NCI-H524 treated with DMSO at 0.1 percent for 48 hours (cell line): ENCODE measurements around the gene PML.
"Not testable (repeated sequence)": the region's sequence is repeated elsewhere in the genome, so short reads cannot be mapped to it uniquely, and the experiment has no call there.

ENCODE experiments used
- DNase-seq: peaks from one replicate; lab custom pipeline; 2025; lab: John Stamatoyannopoulos, UW

Gene PML

GRCh38 chr15:74038707-74039655, 44.5 kb downstream of the PML start:
- peak; percentile 31 for DNase-seq

- DNase-seq, result no peak
Measured at GRCh38 chr15:74039656-74040010, 45.1 kb downstream of the PML start.

GRCh38 chr15:74040109-74040850, 45.8 kb downstream of the PML start:
- no peak for DNase-seq

DNA sequence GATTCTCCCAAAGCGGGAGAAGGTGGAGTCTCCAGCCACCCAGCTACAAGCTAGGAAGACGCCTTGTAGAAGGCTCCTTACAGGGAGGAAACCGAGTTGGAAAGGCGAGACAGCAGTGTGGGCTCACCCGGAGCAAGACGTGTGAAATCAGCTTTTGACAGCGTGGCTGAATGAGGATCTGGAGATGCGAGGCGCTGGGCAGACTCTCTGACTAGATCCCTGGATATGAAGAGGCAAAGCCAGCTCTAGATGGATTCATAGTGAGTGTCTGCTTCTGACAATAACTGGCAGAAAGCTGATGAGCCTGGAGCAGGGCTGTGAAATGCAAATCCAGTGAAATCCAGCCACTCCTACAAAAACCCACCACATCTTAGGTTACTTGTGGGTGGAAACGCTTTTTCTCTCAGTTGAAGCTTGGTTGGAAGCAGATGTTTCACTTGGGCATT, 46.8 kb downstream of the PML start:
- DNase-seq, result no peak

GRCh38 chr15:74041777-74042435, 47.4 kb downstream of the PML start:
- DNase-seq, result no peak

DNA sequence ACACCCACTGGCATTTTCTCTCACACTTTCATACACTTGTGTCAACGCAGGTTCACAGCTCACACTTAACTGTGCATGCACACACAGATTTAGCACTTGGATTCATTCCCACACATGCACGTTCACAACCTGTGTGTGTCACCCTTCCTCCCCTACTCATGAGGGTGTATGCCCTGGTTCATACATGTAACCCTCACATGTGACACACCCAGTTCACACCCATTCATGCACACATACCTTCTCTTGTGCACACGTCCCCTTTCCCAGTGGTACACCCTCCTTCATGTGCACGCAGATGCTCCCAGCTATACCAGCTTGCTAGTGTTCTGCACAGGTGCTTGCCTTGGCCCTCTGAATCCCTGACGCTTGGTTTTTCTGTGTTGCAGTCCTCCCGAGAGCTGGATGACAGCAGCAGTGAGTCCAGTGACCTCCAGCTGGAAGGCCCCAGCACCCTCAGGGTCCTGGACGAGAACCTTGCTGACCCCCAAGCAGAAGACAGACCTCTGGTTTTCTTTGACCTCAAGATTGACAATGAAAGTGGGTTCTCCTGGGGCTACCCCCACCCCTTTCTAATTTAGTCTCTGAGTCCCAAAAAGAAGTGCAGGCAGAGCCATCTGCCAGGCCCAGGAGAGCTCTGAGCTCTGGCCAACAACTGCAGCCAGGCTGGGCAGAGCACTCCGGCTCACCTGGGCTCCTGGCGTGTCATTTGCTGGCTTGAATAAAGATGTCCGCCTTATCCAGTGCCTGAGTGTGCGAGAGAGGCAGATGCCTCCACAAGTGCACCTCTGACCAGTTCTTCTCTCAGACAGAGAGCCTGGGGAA, 48.3 kb downstream of the PML start:
- DNase-seq, result no peak

DNA sequence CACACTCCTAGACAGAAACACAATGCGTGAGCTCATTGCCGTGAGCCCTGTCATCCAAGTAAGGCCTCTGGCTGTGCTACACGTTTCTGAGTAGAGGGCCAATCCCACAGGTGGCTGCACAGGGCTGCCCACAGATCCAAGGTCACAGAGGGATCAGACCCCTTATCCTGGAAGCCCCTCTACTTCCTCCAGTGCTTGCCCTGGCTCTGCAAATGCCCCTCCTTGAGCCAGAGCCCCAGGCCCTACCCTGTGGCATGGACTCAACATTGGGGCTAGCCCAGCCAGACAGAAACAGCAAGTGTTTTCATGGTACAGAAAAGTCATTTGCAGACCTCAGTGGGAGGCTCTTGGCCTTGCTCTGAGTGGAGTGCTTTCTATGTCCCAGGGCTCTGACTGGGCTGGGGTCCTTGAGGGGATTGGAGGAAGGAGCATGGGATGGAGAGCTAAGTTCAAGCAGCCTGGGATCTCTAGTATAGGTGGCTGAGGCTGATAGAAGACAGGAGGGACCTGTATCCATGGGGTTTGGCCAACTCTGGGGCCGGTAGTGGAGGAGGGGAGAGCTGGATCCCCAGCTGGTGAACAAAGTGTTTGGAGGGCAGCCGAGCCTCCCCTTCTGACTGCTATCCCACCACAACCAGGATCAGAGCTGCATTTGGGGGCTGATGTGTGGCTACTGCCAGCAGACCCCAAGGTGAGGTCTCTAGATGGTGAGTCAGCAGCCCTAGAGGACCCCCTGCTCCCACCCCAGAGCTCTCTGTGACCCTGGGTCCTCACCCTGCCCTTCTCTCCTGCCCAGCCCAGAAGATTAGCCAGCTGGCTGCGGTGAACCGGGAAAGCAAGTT, 49.1 kb downstream of the PML start:
- DNase-seq, result no peak

DNA sequence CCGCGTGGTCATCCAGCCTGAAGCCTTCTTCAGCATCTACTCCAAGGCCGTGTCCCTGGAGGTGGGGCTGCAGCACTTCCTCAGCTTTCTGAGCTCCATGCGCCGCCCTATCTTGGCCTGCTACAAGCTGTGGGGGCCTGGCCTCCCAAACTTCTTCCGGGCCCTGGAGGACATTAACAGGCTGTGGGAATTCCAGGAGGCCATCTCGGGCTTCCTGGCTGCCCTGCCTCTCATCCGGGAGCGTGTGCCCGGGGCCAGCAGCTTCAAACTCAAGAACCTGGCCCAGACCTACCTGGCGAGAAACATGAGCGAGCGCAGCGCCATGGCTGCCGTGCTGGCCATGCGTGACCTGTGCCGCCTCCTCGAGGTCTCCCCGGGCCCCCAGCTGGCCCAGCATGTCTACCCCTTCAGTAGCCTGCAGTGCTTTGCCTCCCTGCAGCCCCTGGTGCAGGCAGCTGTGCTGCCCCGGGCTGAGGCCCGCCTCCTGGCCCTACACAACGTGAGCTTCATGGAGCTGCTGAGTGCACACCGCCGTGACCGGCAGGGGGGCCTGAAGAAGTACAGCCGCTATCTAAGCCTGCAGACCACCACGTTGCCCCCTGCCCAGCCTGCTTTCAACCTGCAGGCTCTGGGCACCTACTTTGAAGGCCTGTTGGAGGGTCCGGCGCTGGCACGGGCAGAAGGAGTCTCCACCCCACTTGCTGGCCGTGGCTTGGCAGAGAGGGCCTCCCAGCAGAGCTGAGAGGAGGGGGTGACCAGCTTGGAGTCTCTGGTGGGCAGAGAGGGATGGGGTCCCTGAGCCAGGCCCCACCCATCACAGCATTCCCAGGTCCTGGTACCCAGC, 50.0 kb downstream of the PML start:
- DNase-seq, result no peak

DNA sequence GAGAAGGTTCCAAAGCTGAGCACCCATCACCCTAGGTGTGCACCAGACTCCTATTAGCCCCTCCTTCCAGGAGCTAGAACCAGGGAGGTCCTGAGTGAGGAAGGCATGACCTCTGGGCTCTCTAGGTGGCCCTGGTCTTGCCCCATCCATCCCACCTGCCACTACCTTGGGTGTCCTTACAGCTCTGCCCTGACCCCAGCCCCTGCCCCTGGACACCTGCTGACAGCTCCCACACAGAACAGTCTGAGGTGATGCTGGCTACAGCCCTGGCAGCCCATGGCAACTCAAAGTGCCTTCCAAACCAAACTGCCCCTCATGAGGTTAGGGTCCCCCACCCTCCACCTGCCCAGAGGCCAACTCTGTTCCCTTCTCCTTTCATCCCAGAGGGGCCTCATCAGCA, 50.7 kb downstream of the PML start:
- DNase-seq, result no peak

GRCh38 chr15:74045636-74046274, 51.2 kb downstream of the PML start:
- DNase-seq, result no peak

GRCh38 chr15:74046275-74046674, 51.8 kb downstream of the PML start:
- no peak for DNase-seq

GRCh38 chr15:74050127-74050526, 55.6 kb downstream of the PML start:
- DNase-seq, result peak; percentile 85

DNA sequence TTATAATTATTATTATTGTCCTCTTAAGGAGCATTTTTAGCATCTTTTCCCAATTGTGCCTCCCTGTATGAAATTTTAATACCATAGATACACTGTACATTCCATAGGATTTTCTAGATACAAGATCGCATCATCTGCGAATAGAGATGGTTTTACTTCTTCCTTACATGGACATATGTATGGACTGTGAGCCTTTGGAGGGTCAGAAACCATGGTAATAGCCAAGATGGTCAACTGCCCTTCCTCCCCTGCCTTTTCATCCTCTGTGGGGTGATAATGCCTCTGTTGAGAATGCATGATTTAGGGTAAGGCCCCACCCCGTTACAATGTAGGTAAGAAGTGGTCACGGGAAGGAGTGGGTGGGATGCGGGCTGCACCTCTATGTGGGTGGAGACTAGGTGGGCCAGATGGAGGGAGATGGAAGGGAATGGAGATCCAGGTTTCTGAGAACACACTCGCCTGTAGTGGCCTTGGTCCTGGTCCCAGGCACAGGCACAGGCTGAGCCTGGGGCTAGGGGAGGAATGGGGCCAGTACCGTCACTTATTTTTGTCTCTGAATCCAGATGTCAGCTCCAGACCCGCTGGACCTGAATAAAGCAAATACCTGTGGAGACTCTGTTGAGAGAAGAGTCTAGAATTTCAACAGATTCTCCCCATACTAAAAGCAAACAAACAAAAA, 56.2 kb downstream of the PML start:
- DNase-seq, result no peak

- DNase-seq, result not testable (repeated sequence)
Measured at GRCh38 chr15:74052271-74053260, 58.0 kb downstream of the PML start.

DNA sequence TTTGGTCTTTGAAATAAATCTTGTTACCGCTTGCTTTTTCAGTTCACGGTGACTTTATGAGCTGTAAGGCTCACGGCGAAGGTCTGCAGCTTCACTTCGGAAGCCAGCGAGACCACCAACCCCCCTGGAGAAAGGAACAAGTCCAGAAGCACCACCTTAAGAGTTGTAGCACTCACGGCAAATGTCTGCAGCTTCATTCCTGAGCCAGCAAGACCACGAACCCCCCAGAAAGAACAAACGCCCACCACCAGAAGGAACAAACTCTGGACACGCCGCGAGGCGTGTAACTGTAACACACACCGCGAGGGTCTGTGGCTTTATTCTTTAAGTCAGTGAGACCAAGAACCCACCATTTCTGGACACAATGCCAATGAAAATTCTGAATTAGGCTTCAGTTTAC, 59.0 kb downstream of the PML start:
- DNase-seq, result no peak

GRCh38 chr15:74053941-74054529, 59.5 kb downstream of the PML start:
- DNase-seq, result no peak

DNA sequence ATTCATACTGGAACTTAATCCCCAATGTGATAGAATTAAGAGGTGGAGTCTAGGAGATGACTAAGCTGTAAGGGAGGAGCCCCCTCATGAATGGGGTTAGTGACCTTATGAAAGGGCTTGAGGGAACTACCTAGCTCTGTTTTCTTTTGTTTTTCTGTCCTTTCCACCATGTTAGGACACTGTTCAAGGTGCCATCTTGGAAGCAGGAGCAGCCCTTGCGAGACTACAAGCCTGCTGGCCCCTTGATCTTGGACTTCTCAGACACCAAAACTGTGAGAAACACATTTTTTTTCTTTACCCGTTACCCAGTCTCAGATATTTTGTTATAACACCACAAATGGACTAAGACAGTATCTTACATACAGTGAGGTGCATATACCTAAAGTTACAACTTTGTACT, 61.3 kb downstream of the PML start:
- DNase-seq, result no peak
